ENCODE results near the gene KCNJ9.
"Not testable (repeated sequence)": the region's sequence is repeated elsewhere in the genome, so short reads cannot be mapped to it uniquely, and the experiment has no call there.

KCNJ9 gene

DNA sequence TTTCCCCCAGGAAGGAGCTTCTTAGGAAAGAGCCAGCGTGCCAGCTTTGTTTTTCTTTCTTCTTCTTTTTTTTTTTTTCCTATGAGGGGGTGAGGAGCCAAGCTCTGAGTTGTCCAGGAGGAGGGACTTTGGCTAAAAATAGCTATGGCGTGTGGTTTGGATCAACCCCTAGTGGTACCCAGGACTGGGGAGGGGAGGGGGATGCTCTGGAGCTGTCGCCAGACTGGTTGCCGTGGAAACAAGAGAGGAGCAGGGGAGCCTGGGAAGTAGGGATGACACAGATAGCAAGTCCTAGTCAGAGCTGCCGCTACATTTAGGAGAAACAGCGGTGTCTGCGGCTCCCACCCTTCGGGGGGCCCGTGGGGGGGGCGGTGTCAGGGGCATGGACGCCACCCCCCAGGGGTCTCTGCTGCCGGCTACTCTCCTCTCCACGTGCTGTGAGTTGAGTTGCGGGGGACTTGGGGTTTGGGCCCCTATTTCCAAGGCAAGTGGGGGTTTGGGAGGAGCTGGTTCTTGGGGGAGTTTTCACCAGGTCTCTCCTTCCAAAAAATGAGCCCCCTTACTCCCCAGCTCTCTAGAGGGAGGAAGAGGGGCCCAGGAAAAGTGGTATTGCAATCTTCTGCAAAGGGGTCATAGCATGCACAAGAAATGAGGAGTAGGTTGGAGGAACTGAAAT lies at the start of gene KCNJ9:
Gene KCNJ9, plus strand, starts transcription at position 278 of the 676 bp plus-strand sequence. CDS start 2,493 bp downstream, outside the sequence.
- DNase-seq = no peak

DNA sequence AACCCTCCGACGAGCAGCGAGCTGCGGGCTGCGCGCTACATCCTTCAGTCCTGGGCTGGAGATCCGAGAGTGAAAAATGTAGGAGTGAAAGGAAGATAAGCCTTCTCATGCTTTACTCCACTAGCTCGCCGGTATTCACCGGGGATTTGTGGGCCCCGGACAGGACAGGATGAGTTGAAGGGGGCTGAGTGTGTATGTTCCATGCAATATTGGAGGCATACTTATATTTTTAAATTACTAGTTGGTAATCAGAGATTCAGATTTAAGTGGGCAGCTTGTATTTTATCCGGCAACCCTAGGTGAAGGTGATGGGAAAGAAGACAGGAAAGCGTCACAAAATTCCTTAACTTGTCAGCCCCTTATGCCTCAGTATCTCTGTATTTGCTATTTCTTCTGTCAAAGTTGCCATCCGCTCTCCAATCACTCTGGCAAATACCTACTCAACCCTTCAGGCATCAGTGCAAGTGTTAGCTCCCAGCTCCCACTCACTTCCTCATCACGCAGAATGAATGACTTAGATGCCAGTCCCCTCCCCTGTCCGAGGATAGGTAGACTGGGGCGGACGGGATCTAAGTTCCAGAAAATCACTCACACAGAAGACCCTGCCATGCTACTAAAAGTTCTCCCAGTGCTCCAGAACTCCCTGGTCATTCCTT lies 49.0 kb upstream of the KCNJ9 start:
- no peak for DNase-seq

DNA sequence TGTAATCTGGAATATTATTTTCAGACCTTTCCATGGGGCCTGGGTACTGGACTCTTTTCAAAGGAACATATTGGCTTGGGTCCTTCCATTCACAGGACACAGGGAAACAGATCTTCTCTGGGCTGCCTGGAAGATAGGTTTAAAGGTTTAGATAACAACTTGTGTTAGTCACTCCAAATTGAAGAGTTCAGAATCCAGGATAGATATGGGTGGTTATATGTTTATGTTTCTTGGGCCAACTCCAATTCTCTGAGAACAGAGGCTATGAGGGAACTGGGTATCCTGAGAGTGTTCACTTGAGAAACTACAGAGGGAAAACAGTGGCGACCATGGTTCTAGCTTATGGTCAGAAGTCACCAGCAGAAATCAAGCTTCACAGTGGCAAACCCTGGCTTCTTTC lies 40.9 kb upstream of the KCNJ9 start:
- no peak for DNase-seq

DNA sequence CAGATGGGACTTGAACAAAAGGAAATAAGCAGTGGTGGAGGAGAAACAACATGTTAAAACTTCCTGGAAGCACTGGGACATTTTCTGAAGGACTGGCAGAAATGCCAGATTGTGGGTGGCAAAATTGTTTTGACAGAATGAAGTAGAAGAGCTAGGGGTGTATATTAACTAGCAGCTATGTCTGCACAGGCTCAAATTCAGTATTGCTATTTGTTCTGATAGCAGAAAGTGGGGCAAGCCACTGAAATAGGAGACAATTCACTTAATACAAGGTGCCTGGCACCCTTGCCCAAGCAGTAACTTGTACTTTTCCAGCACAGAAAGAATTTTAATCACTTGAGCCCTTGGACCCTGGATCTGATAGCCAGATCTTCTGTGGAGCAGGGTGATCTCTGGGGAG lies 37.8 kb upstream of the KCNJ9 start:
- DNase-seq = no peak

DNA sequence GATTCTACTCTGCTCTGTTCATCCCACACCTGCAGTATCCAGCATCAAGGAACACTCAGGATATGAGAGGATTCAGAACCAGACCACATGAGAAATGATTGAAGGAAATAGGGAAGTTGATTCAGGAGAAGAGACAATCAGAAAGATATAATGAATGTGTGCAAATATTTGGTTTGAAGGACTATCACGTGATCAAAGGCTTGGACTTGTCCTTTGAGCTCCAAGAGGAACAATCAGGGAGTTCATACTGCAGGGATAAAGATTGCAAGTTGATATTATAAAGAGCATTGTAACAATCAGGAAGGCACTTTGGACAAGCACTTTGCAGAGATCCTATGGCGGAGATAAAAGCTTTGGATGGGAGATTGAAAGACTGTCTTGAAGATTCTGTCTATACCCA lies 35.7 kb upstream of the KCNJ9 start:
- no peak for DNase-seq

DNA sequence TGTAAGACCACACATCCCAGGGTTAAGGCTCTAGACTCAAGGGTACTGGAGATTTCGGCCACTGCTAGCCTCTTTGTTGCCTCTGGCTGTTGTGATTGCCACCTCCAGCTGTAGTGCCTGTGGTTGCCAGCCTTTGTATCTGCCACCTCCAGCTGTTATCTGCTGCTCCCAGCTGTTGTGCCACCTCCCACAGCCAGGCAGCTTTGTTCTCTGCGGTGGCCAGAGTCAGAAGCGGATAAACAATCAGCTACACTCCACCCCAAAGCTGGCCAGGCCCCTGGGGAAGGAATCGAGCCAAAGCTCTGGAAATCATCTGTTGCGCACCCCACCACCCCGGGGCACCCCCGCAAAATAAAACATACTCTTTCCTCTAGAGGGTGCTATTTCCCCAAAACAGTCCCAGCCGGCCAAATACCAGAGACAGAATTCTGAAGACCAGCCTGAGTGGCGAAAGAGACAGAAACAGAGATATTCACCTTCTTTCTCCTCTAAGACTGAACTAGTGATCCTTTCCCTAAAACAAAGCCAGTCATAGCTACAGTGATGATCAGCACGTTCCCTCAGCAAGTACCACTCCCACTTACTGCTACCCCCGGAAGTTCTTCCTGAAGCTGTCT lies 34.7 kb upstream of the KCNJ9 start:
- no peak for DNase-seq

DNA sequence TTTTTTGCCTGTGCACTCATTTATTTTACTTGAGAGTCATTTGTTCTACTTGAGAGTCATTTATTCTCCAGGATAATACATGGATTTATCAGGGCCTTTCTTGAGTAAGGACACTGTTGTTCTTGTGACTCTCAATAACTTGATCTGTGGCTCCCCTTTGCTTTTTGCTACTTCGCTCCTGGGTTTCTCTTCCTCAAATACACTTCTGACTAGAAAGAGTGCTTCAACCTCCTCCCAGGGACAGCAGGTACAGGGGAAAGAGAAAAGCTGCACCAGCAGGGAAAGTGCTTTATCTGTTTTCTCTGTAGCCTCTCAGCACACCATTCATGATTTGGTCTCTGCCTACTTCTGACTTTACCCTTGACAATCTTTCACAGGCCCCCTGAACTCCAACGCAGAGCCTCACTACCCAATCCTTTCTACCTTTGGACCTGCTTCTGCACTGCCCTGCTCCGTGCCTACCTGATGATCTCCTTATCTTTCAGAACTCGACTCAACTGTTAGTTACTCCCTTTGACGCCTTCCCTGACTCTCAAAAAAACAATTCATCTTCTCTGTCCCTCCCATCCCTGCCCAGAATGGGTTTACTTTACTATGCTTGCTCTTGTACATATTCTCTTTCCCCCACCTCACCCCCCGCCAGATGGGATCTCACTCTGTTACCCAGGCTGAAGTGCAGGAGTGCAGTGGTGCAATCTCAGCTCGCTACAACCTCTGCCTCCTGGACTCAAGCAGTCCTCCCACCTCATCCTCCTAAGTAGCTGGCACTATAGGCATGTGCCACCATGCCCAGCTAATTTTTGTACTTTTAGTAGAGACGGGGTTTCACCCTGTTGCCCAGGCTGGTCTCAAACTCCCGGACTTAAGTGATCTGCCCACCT lies 34.0 kb upstream of the KCNJ9 start:
- DNase-seq = no peak

DNA sequence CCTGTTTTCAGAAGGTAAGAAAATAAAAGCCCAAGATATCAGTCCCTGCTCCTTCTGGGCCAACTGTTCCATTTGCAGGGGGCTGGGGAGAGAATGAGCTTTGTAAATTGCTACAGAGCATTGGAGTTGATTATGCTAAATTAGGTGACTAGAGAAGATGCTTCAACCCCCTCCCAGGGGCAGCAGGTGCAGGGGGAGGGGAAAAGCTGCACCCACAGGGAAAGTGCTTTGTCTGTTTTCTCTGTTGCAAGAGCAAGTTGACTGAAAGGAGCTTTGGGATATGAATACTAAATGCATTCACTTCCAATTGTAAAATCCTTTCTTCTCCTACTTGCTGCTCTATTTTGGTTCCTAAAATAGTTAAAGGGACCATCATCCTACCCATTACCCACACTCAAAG lies 33.0 kb upstream of the KCNJ9 start:
- no peak for DNase-seq

DNA sequence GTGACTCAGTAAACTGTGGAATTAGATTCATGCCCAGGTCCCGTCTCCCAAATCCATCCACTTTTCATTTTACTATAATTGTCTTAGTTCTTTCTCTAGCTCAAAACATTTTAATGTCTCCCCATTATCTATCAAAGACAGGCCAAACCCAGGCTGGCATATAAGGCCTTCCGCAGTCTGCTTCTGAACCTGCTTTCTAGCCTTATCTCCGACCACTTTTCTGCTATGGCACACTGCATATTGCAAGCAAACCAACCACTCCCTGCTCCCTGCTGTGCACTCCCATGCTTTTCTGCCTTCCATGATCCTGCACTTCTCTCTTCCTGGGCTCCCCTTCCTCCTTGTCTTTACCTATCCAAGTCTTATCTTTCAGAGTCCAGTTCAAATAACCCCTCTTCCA lies 32.2 kb upstream of the KCNJ9 start:
- DNase-seq = no peak

DNA sequence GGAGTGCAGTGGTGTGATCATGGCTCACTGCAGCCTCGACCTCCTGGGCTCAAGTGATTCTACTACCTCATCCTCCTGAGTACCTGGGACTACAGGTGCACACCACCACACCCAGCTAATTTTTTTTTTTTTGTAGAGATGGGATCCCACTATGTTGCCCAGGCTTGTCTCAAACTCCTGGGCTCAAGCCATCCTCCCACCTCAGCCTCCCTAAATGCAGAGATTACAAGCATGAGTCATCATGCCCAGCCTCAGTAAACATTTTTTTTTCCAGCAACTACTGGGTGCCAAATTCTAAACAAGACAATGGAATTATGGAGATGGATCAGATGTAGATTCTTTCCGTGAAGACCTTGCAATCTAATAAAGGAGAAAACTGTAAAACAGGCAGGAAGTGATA lies 31.2 kb upstream of the KCNJ9 start:
- not testable (repeated sequence) for DNase-seq

DNA sequence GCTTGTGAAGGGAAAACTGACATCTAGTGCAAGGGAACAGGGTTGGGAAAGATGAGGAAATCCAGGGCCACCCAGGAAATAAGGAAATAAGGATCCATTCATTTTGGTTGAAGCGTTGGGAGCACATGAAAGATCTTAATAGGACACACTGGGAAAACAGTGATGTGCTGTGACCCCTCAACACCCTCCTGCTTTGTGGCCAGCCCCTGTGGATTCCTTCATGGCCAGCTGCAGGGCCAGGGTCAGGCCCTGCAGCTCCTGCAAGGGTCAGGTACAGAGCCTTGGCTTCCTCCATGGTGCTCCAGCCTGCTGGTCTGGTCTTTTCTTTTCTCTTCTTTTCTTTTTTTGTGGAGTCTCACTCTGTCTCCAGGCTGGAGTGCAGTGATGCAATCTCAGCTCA lies 30.7 kb upstream of the KCNJ9 start:
- DNase-seq = no peak

DNA sequence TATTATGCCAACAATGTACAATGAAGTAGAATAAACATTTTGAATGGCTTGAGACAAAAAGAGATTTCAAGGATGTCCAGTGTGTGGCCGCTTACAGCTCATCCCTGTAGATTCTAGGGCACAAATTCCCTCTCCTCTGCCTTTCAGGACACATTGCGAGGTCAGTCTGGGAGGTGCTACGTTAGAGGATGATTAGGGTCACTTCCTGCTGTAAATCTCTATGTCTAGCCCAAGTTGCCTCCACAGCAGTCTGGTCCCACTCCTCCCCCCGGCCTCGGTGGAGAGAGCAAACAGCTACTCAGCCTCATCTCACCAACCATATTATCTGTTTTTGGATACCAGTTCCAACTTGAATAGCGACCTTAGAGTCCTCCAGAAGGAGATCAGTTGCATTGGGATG lies 28.4 kb upstream of the KCNJ9 start:
- no peak for DNase-seq

DNA sequence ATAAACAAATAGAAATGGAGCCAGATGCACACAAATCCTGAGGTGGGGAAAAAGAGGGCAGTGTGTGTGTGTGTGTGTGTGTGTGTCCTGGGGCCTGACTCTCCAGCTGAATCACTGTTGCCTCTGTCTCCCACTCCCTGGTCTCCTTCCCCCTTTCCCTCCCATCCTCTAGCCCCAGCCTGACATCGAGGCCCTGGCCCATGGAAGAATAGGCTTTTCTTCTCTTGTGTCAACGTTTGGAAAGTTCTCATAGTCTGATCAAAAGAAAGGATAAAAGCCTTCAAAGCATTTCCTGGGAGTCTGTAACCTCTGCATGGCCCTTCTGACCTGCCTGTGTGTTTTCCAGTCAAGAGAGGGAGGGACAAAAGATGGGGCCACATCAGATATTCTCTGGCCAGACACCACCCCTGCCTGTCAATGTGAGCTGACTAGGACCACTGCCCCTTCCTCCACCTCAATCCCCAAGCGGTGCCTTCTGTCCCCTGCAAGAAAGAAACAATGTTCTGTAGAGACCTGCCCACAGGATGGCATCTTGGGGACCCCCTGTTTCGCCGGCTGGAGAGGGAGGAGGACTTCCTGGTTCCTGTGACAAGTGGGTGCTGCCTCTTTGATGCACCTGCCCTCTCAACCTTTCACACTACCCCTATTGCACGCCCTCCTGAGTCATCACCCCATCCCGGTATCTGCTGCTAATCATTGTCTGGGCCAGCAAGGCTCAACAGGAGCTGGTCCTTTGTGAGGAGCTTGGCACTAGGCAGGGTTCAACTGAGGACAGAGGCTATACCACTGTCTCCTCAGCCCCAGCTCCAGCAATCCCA lies 27.6 kb upstream of the KCNJ9 start:
- DNase-seq = no peak

DNA sequence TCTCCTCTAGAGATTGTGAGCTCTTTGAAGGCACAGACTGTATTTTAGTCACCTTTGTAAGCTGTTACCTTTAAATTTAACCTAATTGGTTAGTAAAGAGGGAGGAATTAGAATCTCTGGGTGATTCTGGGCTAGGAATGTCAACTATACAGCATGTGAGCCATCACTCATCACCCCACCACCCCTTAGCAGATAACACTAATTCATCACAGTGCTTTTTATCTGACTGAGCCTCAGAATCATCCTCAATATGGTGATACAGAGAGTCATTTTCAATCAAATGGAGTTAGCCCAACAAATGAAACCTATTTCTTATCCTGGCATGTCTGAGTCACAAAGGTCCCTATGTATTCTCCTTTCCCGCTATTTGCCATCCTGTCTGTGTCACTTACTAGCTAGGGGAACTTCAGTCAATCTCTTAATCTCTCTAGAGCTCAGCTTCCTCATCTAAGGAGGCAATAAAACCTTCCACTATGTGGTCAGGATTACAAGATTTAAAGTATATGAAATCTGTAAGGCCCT lies 24.6 kb upstream of the KCNJ9 start:
- DNase-seq = no peak

DNA sequence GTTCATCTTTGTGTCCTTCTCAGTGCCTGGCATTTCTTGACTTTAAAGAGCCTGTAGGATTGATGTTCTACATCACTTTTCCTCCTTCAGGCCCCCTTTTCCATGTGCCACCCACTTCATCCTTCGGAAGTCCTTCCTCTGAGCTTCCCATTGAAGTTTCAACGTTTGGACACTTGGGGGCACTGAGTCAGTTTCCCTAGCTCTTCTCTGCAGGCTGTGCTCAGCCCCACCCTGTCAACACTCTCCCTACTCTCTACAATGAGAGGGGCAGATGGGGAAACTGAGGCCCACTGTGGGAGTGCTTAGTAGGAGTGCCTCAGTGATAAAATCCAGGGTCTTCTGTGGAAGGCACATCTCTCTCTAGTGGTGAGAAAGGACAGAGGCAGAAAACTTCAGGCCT lies 23.3 kb upstream of the KCNJ9 start:
- no peak for DNase-seq

DNA sequence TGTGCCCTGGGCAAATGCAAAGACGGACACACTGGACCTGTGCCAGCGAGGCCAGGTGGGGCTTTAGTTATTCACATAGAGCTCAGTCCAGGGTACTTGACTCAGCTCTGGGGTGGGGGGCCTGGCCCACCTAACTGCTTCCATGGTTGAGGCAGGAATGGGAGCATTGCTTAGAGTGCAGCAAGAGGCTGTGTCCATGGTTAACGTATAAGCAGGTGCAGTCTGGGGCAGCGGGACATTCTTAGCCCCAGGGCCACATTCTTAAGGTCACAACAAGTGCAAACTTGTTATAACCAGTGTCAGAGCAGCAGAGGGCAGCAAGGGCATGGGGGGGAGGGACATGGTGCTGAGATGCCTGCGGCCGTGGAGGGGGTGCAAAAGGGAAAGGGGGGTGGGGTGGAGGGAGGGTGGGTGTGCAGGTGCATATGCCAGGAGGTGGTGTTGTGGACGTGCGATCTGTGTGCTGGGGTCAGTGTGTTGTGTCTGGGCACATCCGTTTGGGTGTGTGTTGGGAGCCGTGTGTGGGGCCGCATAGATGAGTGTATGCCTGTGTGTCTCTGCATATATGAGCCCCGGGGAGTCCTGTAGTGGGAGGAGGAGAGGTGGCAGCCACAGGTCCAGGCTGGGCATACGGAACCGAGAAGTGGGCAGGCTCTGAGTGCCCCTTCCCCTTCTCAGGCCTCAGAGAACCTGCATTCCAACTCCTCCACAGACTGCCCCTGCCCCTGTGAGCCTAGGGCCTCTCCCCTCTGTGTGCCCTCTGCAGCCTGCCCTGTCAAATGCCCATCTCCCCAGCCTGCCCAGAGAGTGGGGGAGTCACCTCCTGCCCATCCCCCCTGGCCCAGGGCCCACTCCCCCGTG lies 19.7 kb upstream of the KCNJ9 start:
- no peak for DNase-seq

DNA sequence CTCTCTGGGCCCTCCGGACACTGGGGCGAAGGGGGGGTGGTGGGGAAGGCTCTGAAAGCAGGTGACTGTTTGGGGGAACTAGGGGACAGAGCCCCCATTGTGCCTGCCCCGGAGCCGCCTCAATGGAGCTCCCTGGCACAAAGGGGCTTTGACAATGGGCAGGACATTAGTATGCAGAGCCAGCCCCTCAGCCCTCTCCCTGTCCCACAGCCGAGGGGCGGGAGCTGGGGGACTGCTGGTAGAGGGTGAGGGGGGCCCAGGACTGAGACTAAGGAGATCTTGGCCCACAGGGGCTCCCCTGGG lies 19.2 kb upstream of the KCNJ9 start:
- DNase-seq = no peak

DNA sequence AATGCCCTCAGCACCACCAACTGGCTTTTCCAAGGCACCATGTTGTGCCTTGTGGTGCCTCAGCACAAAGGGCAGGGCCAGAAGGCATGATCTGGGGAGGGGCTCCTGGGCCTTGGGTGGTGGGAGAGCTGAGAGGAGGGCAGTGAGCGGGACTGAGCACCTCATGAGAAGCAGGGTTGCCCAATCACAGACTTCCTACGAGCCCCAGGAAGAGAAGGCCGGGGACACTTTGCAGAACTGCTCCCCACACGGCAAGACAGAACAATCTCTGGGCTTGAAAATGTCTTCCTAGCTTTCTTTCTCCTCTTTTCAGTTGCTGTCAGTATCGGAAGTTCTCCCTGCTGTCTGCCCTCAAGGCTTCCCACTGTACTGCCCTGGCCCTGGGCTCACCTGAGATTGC lies 18.2 kb upstream of the KCNJ9 start:
- DNase-seq = no peak

DNA sequence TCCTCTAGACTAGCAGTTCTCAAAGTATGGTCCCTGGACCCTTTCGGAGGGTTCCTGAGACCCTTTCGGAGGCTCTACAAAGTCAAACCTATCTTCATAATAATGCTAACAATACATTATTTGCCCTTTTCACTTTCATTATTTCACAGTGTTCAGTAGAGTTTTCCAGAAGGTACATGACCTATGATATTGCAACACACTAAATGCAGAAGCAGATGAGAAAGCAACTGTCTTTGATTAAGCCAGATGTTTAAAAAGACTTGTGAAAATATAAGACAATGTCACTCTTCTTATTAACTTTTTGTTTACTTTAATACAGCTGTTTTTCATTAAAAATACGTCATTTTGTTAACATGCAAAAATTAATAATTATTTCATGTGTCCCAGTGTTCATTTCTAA lies 17.2 kb upstream of the KCNJ9 start:
- no peak for DNase-seq

DNA sequence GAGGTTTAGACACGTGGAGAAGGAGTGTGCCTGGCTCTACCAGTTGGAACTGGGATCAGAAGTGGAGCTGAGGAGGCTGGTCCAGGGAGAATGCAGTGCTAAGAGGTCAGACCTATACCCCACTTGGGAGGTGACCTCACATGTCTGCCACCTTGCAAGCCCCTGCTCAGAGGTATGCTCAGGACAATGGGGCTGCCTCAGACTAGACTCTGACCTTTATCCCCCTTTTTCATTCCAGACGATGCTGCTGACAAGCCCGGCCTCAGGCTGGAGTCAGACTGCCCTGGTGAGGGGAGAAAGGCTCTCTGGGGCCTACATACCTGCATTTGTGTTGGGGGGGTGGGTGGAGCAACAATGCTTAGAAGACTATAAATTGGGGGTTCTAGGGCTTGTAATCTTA lies 16.6 kb upstream of the KCNJ9 start:
- DNase-seq = no peak

All from DMS 273 treated with DMSO at 0.1 percent for 48 hours (cell line).